NCI-H82 (cell line): Measurements from ENCODE around the gene DPPA4.
"Not testable (repeated sequence)": the region's sequence is repeated elsewhere in the genome, so short reads cannot be mapped to it uniquely, and the experiment has no call there.

ENCODE experiments used
- DNase-seq: peaks from one replicate; lab custom pipeline; 2025; lab: John Stamatoyannopoulos, UW

DPPA4 gene

GRCh38 chr3:109337393-109337792, at the start of gene DPPA4:
Gene DPPA4, minus strand, starts transcription at chr3:109337546. Its CDS starts 29 bp downstream, at chr3:109337517.
- no peak for DNase-seq

GRCh38 chr3:109385442-109386318, 48.3 kb upstream of the DPPA4 start:
- no peak for DNase-seq

GRCh38 chr3:109384164-109384563, 46.8 kb upstream of the DPPA4 start:
- DNase-seq = no peak

- DNase-seq = peak; percentile 25
Measured at GRCh38 chr3:109382588-109382987, 45.2 kb upstream of the DPPA4 start.

GRCh38 chr3:109375975-109376374, 38.6 kb upstream of the DPPA4 start:
- DNase-seq = no peak

GRCh38 chr3:109374434-109374833, 37.1 kb upstream of the DPPA4 start:
- DNase-seq = not testable (repeated sequence)

- DNase-seq = no peak
Measured at GRCh38 chr3:109373933-109374332, 36.6 kb upstream of the DPPA4 start.

GRCh38 chr3:109372639-109373038, 35.3 kb upstream of the DPPA4 start:
- peak; percentile 61 for DNase-seq

- peak; percentile 51 for DNase-seq
Measured at GRCh38 chr3:109369510-109369909, 32.2 kb upstream of the DPPA4 start.

- DNase-seq = no peak
Measured at GRCh38 chr3:109364088-109364487, 26.7 kb upstream of the DPPA4 start.

- no peak for DNase-seq
Measured at GRCh38 chr3:109363634-109364033, 26.3 kb upstream of the DPPA4 start.

GRCh38 chr3:109362823-109363222, 25.5 kb upstream of the DPPA4 start:
- no peak for DNase-seq

- not testable (repeated sequence) for DNase-seq
Measured at GRCh38 chr3:109358809-109359208, 21.5 kb upstream of the DPPA4 start.

GRCh38 chr3:109356442-109357155, 19.3 kb upstream of the DPPA4 start:
- DNase-seq = no peak

GRCh38 chr3:109355625-109356441, 18.5 kb upstream of the DPPA4 start:
- DNase-seq = no peak

GRCh38 chr3:109353057-109353456, 15.7 kb upstream of the DPPA4 start:
- peak; percentile 57 for DNase-seq

- no peak for DNase-seq
Measured at GRCh38 chr3:109351231-109351630, 13.9 kb upstream of the DPPA4 start.

- no peak for DNase-seq
Measured at GRCh38 chr3:109346770-109347295, 9.5 kb upstream of the DPPA4 start.

GRCh38 chr3:109346099-109346498, 8.8 kb upstream of the DPPA4 start:
- no peak for DNase-seq

- no peak for DNase-seq
Measured at GRCh38 chr3:109339714-109340648, 2.6 kb upstream of the DPPA4 start.

GRCh38 chr3:109339197-109339596, 1.9 kb upstream of the DPPA4 start:
- DNase-seq = no peak
